WERI-Rb-1 (cell line): ENCODE measurements around the gene DGKB.

ENCODE experiments used
- DNase-seq: peaks from one replicate; pipeline ENCODE4 v3.0.0-alpha.2; 2020
- H3K27ac ChIP-seq: fragments of 250-450 bp; sonication (Bioruptor Pico); 2 replicates; pipeline ENCODE4 v1.5.1; 2020; ENCODE audit warnings: mild to moderate bottlenecking, moderate library complexity
- H3K27me3 ChIP-seq: fragments of 250-450 bp; sonication (Bioruptor Pico); 2 replicates; pipeline ENCODE4 v1.5.1; 2021; ENCODE audit warnings: mild to moderate bottlenecking, low read depth, moderate library complexity; ENCODE audit not compliant: insufficient read depth, severe bottlenecking
- H3K36me3 ChIP-seq: fragments of 250-450 bp; sonication (Bioruptor Pico); 2 replicates; pipeline ENCODE4 v1.5.1; 2020; ENCODE audit warnings: mild to moderate bottlenecking, moderate library complexity
- H3K4me3 ChIP-seq: 2 replicates; pipeline ENCODE4 v1.5.1; 2011; ENCODE audit warnings: low read depth, mild to moderate bottlenecking, control low read depth, low read length
- H3K9me3 ChIP-seq: fragments of 250-450 bp; sonication (Bioruptor Pico); 2 replicates; pipeline ENCODE4 v1.5.1; 2021; ENCODE audit warnings: mild to moderate bottlenecking, moderate library complexity; ENCODE audit not compliant: severe bottlenecking
- TF ChIP-seq, protein P1 (sequence below): IDR thresholded peaks from 2 replicates; pipeline ENCODE4 v1.5.1; 2011; ENCODE audit warnings: low read depth, mild to moderate bottlenecking, control low read depth, inconsistent platforms, low read length

DGKB gene

DNA sequence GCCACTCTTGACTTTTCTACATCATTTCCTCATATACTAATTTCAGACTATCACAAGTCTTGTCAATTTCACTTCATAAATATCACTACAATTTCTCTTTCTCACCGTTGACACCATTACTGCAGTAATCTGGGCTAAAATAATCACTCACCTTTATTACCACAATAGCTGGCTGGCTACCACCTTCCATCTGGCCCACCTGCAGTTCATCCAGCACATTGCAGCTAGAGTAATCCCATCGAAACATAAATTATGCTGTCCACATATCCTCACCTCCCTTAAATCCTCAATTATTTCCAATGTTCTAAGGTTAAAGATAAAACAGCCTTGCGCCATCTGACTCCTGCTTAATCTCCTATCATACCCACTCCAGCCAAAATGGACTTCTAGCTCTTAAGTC lies 16.0 kb downstream of the DGKB start:
- H3K27me3 ChIP-seq: no peaks in the 10 kb centered on the region
- no peak overlapping the region for H3K4me3 ChIP-seq
- peak overlapping the region; percentile 54 for H3K27ac ChIP-seq
- no peaks in the 10 kb centered on the region for H3K36me3 ChIP-seq
- peak; percentile 77 for DNase-seq
- TF ChIP-seq, protein P1, sequence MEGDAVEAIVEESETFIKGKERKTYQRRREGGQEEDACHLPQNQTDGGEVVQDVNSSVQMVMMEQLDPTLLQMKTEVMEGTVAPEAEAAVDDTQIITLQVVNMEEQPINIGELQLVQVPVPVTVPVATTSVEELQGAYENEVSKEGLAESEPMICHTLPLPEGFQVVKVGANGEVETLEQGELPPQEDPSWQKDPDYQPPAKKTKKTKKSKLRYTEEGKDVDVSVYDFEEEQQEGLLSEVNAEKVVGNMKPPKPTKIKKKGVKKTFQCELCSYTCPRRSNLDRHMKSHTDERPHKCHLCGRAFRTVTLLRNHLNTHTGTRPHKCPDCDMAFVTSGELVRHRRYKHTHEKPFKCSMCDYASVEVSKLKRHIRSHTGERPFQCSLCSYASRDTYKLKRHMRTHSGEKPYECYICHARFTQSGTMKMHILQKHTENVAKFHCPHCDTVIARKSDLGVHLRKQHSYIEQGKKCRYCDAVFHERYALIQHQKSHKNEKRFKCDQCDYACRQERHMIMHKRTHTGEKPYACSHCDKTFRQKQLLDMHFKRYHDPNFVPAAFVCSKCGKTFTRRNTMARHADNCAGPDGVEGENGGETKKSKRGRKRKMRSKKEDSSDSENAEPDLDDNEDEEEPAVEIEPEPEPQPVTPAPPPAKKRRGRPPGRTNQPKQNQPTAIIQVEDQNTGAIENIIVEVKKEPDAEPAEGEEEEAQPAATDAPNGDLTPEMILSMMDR: 0 out of 2 replicates have a peak, but pooled peaks have one; percentile 8
- no peaks in the 10 kb centered on the region for H3K9me3 ChIP-seq

- H3K27ac ChIP-seq: no peak overlapping the region
- TF ChIP-seq, protein P1: no peak
- no peaks in the 10 kb centered on the region for H3K27me3 ChIP-seq
- no peaks in the 10 kb centered on the region for H3K9me3 ChIP-seq
- DNase-seq: no peak
- H3K36me3 ChIP-seq: no peaks in the 10 kb centered on the region
- H3K4me3 ChIP-seq: no peak overlapping the region
Measured at GRCh38 chr7:14875941-14876587, 26.5 kb downstream of the DGKB start.

GRCh38 chr7:14871880-14872279 lies 30.7 kb downstream of the DGKB start:
- Histone ChIP-seq H3K36me3 (no peaks in the 10 kb centered on the region), H3K27ac (no peak overlapping the region), H3K4me3 (no peak overlapping the region), H3K27me3 (no peaks in the 10 kb centered on the region), H3K9me3 (no peaks in the 10 kb centered on the region)
- TF ChIP-seq, protein P1: no peak
- DNase-seq: no peak

GRCh38 chr7:14870394-14870793 lies 32.2 kb downstream of the DGKB start:
- Histone ChIP-seq H3K9me3 (peaks cover 3% of the 10 kb centered on the region), H3K27me3 (no peaks in the 10 kb centered on the region), H3K4me3 (no peak overlapping the region), H3K27ac (no peak overlapping the region), H3K36me3 (no peaks in the 10 kb centered on the region)
- TF ChIP-seq, protein P1: no peak
- DNase-seq: no peak

DNA sequence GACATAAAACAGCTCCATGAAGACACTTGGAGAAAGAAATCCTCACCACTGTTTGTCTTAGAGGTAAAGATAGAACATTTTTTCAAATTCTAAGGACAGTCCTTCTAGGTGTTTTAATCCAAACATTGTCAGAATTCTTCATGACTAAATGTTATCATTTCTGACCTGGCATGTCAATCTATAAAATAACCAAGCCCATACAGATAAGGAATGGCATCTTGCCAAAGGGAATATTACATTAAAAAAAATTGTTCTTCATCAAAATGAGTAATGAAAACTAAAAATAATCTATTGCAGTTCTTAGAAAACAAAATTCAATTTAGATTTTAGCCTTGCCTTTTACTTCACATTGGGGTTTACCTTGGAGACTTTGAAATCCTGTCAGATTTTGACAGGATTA lies 33.6 kb downstream of the DGKB start:
- Histone ChIP-seq H3K9me3 (peaks cover 3% of the 10 kb centered on the region), H3K36me3 (no peaks in the 10 kb centered on the region), H3K27me3 (no peaks in the 10 kb centered on the region), H3K4me3 (no peak overlapping the region), H3K27ac (no peak overlapping the region)
- TF ChIP-seq, protein P1: no peak
- no peak for DNase-seq

- H3K36me3 ChIP-seq: no peaks in the 10 kb centered on the region
- peaks cover under 1% of the 10 kb centered on the region for H3K9me3 ChIP-seq
- TF ChIP-seq, protein P1: no peak
- H3K27me3 ChIP-seq: no peaks in the 10 kb centered on the region
- H3K27ac ChIP-seq: no peak overlapping the region
- H3K4me3 ChIP-seq: no peak overlapping the region
- no peak for DNase-seq
Measured at GRCh38 chr7:14861456-14861855, 41.1 kb downstream of the DGKB start.
